Measurements from ENCODE around the gene MAT2A.
A peak's percentile ranks its signal among the peaks of the same experiment; 100 is the strongest.

GRCh38 chr2:85547859-85548607, 9.1 kb downstream of the MAT2A start:
- no peak for TF ChIP-seq CTCF (IDR thresholded peaks at IDR 0.05 in 8 of 11, conservative IDR thresholded peaks at IDR 0.05 in 3 of 11)
- no peak for TF ChIP-seq POLR2A (IDR thresholded peaks at IDR 0.05)
- TF ChIP-seq POLR2AphosphoS5 (IDR thresholded peaks at IDR 0.05) = peak in 1 of 3 donors; percentile 13
